ENCODE results near the gene SRSF4.
"Not testable (repeated sequence)": the region's sequence is repeated elsewhere in the genome, so short reads cannot be mapped to it uniquely, and the experiment has no call there.

Gene SRSF4

DNA sequence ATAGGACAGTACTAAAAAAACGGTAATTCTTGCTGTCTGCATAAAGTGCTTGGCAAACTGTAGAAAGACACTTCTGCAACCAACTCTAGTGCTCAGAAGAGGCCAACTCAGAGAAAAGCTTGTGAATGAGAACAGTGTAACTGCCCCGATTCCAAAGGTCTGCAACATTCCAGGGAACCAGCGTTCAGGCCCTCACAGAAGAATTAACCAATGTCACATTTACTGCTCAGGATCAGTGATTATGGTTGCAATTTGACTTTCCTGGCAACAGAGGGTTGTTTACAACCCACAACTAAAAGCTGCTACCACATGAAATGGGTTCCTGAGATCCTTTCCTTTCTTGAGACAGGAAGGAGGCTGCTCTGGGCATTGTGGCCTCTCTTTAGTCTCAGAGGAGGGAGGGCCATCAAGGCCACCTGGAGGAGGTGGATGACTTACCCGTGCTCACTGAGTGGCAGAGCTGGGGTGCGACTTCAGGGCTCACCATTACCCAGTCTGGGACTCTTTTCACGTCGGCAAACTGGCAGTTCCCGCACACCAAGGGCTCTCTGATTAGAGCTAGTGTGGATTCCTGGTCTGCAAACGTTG, 15.3 kb downstream of the SRSF4 start:
- no peak overlapping the region for H3K27ac Mint-ChIP-seq
- H3K4me3 Mint-ChIP-seq: no peak overlapping the region
- intact Hi-C loops (cut with micrococcal nuclease): no loop called here
- peaks cover 28% of the 10 kb centered on the region for H3K4me1 Mint-ChIP-seq (ENCODE audit: low read depth)
- peaks cover 76% of the 10 kb centered on the region for H3K36me3 Mint-ChIP-seq (ENCODE audit: low read depth)
- no peaks in the 10 kb centered on the region for H3K27me3 Mint-ChIP-seq
- H3K9me3 Mint-ChIP-seq: no peaks in the 10 kb centered on the region

DNA sequence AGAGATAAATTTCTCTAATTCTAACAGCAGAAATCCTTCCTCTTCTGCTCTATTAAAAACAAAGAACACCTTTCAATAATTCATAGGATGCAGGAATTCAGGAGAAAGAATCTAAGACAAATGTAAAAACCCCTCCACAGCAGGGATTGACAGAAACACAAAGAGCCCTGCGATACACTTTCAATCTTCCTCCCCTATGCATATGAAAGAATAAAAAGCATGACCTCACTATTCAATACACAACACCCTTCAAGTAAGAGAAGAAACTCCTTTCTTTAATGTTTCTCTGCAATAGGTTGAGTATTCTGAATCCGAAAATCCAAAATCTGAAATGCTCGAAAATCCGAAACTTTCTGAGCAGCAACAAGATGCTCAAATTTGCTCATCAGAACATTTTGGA, 17.1 kb downstream of the SRSF4 start:
- Mint-ChIP-seq H3K4me1 (ENCODE audit: low read depth) (peaks cover 10% of the 10 kb centered on the region), H3K4me3 (no peak overlapping the region), H3K27ac (no peak overlapping the region), H3K27me3 (no peaks in the 10 kb centered on the region), H3K36me3 (ENCODE audit: low read depth) (peaks cover 73% of the 10 kb centered on the region), H3K9me3 (no peaks in the 10 kb centered on the region)
- intact Hi-C loops (cut with micrococcal nuclease): no loop called here

DNA sequence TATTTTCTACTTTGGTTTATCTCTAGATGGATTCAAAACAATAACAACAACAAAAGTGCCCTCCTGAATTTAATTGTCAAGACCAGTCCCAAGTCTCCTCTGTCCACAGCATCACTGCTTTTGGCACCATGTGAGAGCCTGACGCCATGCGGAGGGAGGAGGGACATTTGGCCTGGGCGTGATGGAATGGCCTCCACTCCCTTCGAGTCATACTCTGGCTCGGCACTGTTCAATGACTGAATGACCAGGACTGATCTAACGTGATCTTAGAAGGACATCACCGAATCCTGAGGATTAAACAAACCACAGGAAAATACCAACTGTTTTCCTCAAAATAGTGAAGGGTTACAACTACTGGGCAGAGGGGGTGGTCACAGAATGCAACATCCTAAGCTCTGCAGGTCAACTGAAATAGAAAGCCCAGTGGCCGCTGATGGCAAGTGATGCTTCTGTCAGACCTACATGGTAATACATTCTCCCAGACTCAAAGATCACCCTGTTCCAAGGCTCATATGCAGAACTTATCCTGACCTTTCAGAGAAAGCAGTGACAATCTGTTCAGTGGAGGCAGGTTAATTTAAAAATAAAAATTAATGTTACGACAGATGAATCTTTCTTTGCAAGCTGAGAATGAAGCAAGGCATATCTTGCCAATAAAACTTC, 19.1 kb downstream of the SRSF4 start:
- Mint-ChIP-seq H3K4me3 (no peak overlapping the region), H3K27ac (no peak overlapping the region), H3K4me1 (ENCODE audit: low read depth) (peaks cover 5% of the 10 kb centered on the region), H3K27me3 (no peaks in the 10 kb centered on the region), H3K36me3 (ENCODE audit: low read depth) (peaks cover 78% of the 10 kb centered on the region), H3K9me3 (no peaks in the 10 kb centered on the region)
- intact Hi-C loops (cut with micrococcal nuclease): no loop called here

DNA sequence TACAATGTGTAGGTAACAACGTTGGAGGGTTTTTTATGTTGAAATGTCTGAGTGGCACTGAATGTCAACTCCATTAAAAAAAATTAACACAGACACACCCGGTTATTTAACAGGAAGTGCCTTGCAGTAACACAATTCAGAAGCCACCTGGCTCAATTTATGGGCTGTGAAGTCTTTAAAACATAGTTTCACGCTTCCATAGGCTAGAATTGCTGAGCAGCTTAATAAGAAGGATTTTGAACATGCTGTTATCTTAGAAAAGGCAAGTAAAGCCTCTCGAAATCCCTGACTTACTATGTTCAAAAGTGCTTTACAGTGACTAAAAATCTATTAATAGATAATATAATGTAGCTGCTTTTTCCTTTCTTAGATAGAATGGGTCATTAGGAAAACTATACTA, 19.7 kb downstream of the SRSF4 start:
- H3K36me3 Mint-ChIP-seq (ENCODE audit: low read depth): peaks cover 78% of the 10 kb centered on the region
- no peak overlapping the region for H3K27ac Mint-ChIP-seq
- H3K4me3 Mint-ChIP-seq: no peak overlapping the region
- intact Hi-C loops (cut with micrococcal nuclease): no loop called here
- H3K27me3 Mint-ChIP-seq: no peaks in the 10 kb centered on the region
- peaks cover 5% of the 10 kb centered on the region for H3K4me1 Mint-ChIP-seq (ENCODE audit: low read depth)
- no peaks in the 10 kb centered on the region for H3K9me3 Mint-ChIP-seq

DNA sequence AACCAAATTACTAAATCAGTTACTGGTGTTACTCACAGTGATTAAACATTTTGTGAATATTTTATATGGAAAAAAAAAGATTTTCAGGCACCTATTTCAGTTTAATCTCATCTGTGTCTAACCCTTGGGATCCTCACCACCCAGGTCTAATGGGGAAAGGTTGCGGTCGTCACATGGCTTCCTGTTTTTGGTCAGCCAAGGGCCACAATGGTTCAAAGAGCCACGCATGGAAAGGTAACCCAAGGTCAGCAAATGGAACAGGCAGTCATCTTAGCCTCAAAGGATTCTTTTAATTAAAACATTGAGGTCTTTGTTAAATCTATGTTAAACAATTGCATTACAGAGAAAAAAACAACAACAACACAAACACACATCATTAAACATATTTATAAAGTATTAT, 21.9 kb downstream of the SRSF4 start:
- no peak overlapping the region for H3K27ac Mint-ChIP-seq
- H3K4me1 Mint-ChIP-seq (ENCODE audit: low read depth): peaks cover 5% of the 10 kb centered on the region
- H3K27me3 Mint-ChIP-seq: no peaks in the 10 kb centered on the region
- no peak overlapping the region for H3K4me3 Mint-ChIP-seq
- intact Hi-C loops (cut with micrococcal nuclease): no loop called here
- peaks cover 78% of the 10 kb centered on the region for H3K36me3 Mint-ChIP-seq (ENCODE audit: low read depth)
- H3K9me3 Mint-ChIP-seq: no peaks in the 10 kb centered on the region

DNA sequence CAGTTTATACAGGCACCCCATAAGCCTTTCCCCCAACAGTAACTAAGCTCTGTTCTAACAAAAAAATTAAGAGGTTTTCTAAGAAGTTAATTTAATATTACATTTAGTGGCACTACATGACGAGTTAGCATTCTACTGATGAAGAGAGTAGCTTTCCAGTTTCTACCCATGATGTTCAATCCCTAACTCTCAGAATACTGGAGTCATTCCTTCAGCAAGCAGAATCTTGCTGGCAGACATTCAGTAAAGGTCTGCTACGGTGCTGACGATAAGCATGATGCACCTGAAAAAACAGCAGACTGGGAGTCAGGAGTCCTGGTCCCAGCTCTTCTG, 24.5 kb downstream of the SRSF4 start:
- intact Hi-C loops (cut with micrococcal nuclease): no loop called here
- H3K9me3 Mint-ChIP-seq: no peaks in the 10 kb centered on the region
- peaks cover 86% of the 10 kb centered on the region for H3K36me3 Mint-ChIP-seq (ENCODE audit: low read depth)
- H3K4me1 Mint-ChIP-seq (ENCODE audit: low read depth): peaks cover under 1% of the 10 kb centered on the region
- no peaks in the 10 kb centered on the region for H3K27me3 Mint-ChIP-seq
- H3K4me3 Mint-ChIP-seq: no peak overlapping the region
- H3K27ac Mint-ChIP-seq: no peak overlapping the region

DNA sequence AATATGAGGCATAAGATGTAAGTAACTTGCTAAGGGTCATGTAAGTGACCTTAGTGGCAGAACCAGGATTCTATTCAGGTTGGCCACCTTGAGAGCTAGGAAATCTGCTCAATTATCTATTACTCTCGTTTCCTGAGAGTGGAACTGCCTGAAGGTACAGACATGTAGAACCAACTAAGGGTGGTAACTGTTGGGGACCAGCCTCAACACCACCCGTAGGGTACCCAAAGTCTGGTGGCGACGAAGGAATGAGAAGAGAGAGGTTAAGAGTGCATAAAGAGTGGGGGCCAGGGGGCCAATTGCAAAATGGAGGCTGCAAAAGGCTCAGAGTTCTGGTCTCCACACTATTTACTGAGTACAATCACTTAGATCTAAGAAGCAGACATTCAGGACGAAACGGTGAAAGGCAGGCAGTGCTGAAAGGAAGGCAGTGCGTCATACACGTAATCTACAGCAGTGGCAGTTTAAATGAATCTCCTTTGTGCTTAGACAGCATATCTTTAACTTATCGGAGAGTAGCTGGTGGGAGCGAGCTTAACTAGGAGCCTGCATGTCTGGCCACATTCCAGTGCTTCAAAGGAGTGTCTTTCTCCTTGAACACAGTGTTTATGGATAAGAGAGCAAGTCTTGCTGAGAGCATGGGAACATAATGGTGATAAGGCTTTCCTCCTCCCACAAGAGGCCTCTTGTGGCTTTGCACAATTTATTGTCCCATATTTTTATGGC, 25.0 kb downstream of the SRSF4 start:
- Mint-ChIP-seq H3K27me3 (no peaks in the 10 kb centered on the region), H3K4me3 (no peak overlapping the region), H3K4me1 (ENCODE audit: low read depth) (no peaks in the 10 kb centered on the region), H3K36me3 (ENCODE audit: low read depth) (peaks cover 89% of the 10 kb centered on the region), H3K9me3 (no peaks in the 10 kb centered on the region), H3K27ac (no peak overlapping the region)
- intact Hi-C loops (cut with micrococcal nuclease): no loop called here

DNA sequence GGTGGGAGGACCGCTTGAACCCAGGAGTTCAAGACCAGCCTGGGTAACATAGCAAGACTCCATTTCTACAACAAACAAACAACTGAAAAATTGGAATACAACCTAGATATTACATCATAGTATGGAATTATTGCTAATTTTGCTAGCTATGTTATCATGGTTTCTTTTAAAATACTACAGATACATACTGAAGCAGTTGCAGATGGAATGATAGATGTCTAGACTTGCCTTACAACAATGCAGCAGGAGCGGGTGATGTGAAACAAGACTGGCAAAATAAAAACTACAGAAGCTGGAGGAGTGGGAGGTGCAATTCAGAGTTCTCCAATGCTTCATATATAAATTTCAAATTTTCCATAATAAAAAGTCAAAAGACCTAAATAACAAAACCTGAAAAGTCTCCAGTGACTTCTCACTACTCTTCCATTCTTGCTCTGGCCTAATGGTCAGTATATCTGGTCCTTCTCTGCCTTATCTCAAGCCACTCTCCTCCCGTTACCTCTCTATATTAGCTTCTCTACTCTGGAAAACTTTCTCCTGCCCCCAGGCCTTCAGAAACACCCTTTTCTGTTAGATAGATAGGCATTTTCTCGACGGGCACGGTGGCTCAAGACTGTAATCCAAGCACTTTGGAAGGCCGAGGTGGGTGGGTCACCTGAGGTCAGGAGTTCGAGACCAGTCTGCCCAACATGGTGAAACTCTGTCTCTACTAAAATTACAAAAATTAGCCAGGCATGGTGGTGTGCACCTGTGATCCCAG, 29.5 kb downstream of the SRSF4 start:
- no peak overlapping the region for H3K27ac Mint-ChIP-seq
- intact Hi-C loops (cut with micrococcal nuclease): no loop called here
- H3K27me3 Mint-ChIP-seq: no peaks in the 10 kb centered on the region
- H3K9me3 Mint-ChIP-seq: no peaks in the 10 kb centered on the region
- H3K4me3 Mint-ChIP-seq: no peak overlapping the region
- H3K36me3 Mint-ChIP-seq (ENCODE audit: low read depth): peaks cover 100% of the 10 kb centered on the region
- no peaks in the 10 kb centered on the region for H3K4me1 Mint-ChIP-seq (ENCODE audit: low read depth)

DNA sequence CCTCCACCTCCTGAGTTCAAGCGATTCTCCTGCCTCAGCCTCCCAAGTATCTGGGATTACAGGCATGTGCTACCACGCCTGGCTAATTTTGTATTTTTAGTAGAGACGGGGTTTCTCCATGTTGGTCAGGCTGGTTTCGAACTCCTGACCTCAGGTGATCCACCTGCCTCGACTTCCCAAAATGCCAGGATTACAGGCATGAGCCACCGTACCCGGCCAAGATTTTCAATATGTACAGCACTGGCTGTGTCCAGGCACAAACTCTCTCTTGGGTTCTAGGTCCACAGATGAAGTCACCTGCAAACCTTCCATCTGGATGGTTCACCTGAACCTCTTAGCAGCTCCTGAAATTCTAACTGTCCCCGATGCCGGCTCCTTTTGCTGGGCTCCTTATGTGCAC, 31.4 kb downstream of the SRSF4 start:
- H3K27me3 Mint-ChIP-seq; intact Hi-C loops (cut with micrococcal nuclease); H3K4me3 Mint-ChIP-seq; H3K27ac Mint-ChIP-seq; H3K9me3 Mint-ChIP-seq; H3K4me1 Mint-ChIP-seq (ENCODE audit: low read depth): not testable (repeated sequence)
- peaks cover 100% of the 10 kb centered on the region for H3K36me3 Mint-ChIP-seq (ENCODE audit: low read depth)

DNA sequence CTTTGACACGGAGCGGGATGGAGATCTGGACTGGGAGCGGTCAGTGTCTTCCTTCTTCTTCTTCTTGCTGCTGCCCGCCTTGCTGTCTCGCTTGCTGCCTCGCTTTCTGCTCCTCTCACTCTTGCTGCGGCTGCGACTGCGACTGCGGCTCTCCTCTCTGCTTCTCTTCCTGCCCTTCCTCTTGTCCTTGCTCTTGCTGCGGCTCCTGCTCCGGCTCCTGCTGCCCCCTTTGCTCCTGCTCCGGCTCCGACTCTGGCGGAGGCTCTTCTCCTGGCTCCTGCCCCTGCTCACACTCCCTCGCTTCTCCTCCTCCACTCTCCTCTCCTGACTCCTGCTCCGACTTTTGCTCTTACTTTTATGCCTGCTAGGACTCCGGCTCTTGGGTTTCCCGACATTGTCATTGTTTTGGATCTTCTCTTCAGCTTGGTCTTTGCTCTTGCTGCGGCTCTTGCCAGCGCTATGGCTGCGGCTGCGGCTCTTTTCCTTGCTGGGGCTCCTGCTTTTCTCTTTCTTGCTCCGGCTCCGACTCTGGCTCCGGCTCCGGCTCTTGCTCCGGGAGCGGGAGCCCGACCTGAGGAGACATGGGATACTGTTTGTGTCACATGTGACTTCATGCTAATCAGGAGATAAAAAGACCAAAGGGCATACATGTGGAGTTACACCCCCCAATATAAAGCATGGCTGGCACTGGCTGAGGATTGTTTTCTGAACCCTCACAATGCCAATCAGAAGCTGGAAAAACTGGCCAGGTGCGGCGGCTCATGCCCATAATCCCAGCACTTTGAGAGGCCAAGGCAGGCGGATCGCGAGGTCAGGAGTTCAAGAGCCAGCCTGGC, 32.8 kb downstream of the SRSF4 start:
- H3K27ac Mint-ChIP-seq: no peak overlapping the region
- peaks cover 92% of the 10 kb centered on the region for H3K36me3 Mint-ChIP-seq (ENCODE audit: low read depth)
- intact Hi-C loops (cut with micrococcal nuclease): no loop called here
- H3K4me3 Mint-ChIP-seq: no peak overlapping the region
- H3K9me3 Mint-ChIP-seq: no peaks in the 10 kb centered on the region
- no peaks in the 10 kb centered on the region for H3K27me3 Mint-ChIP-seq
- no peaks in the 10 kb centered on the region for H3K4me1 Mint-ChIP-seq (ENCODE audit: low read depth)

DNA sequence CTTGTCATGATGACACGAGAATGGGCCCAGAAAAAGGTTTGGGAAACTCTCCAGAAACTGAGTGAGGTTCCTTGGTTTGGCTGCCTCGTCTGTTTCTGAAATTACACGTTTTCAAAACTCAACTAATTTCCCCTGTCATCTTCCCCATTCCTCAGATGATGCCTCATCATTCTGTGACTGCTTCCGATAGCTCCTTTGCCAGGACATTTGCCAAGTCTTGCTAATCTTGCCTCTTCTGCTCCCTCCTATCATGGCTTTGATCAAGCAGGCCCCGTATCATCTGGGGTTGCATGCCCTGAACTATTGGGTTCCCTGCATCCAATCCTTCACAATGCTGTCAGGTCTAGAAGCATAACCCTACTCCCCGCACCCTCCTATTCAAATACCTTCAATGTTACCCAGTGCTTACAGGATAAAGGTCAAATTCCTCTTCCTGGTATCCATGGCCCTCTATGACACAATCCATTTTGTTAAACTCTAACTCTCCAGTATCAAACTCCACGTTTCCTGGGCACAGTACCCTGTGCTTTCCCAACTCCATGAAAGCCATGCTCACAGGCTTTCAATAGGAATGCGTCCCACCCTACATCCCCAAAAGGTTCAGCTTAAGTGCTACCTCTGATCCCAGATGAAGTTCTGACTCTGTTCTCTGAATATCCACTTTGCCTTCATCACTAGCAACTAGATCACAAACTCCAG, 35.8 kb downstream of the SRSF4 start:
- Mint-ChIP-seq H3K27ac (no peak overlapping the region), H3K9me3 (no peaks in the 10 kb centered on the region), H3K4me3 (no peak overlapping the region), H3K4me1 (ENCODE audit: low read depth) (no peaks in the 10 kb centered on the region), H3K27me3 (no peaks in the 10 kb centered on the region), H3K36me3 (ENCODE audit: low read depth) (peaks cover 69% of the 10 kb centered on the region)
- intact Hi-C loops (cut with micrococcal nuclease): no loop called here

DNA sequence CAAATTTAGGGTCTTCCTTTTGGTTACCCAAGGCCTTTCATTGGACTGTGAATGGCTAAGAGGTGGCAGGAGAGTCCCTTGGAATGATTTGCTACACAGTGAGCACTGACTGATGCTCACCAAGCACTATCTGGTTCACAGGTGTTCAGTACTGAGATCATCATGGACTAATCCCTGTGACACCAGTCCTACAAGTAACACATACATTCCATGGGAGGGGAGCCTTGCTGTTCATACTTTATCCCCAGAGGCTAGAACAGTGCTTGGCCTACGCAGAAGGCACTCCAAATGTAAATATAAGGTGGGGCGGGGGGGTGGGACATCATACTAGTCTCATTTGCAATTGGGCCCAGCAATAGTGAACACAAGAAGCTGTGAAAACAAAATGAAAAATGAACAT, 37.5 kb downstream of the SRSF4 start:
- H3K9me3 Mint-ChIP-seq: no peaks in the 10 kb centered on the region
- H3K4me3 Mint-ChIP-seq: no peak overlapping the region
- H3K27ac Mint-ChIP-seq: no peak overlapping the region
- intact Hi-C loops (cut with micrococcal nuclease): no loop called here
- no peaks in the 10 kb centered on the region for H3K27me3 Mint-ChIP-seq
- H3K36me3 Mint-ChIP-seq (ENCODE audit: low read depth): peaks cover 52% of the 10 kb centered on the region
- H3K4me1 Mint-ChIP-seq (ENCODE audit: low read depth): no peaks in the 10 kb centered on the region

DNA sequence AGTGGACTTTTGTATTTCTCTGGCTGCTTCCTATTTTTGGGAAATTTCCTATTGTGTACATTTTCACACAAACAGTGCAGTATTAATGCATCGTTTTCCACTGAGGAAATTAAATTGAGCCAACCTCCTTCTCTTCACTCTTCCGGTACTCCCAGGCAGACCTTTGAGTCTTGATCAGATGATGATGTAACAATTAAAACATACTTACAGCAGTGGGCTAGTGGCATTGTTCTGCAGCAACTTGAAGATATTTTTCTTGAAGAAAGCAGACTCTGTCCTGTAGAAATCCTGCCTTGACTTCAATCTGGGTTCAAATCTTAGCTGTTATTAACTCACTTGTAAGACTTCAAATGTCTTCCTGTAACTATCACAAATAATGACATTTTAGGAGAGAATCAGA, 39.0 kb downstream of the SRSF4 start:
- Mint-ChIP-seq H3K36me3 (ENCODE audit: low read depth) (peaks cover 37% of the 10 kb centered on the region), H3K27ac (no peak overlapping the region), H3K4me1 (ENCODE audit: low read depth) (no peaks in the 10 kb centered on the region), H3K9me3 (no peaks in the 10 kb centered on the region), H3K27me3 (peaks cover 5% of the 10 kb centered on the region), H3K4me3 (no peak overlapping the region)
- intact Hi-C loops (cut with micrococcal nuclease): no loop called here
